BLaER1 treated with 17β-estradiol and CSF1 and Interleukin-3, amounts not matched to agents 10 nM and 100 nM (cell line): ENCODE measurements around the gene SLCO4A1.
A peak's percentile ranks its signal among the peaks of the same experiment; 100 is the strongest.
"Not testable (repeated sequence)": the region's sequence is repeated elsewhere in the genome, so short reads cannot be mapped to it uniquely, and the experiment has no call there.

Source experiments
- H3K27ac ChIP-seq, 11 experiments: shearing (Covaris generic); formaldehyde crosslinking; 2 replicates each; pipeline ENCODE4 v1.8.1; 2022
- H3K27me3 ChIP-seq, 11 experiments: shearing (Covaris generic); formaldehyde crosslinking; 2 replicates each; pipeline ENCODE4 v1.8.1; 2022
- H3K36me3 ChIP-seq, 11 experiments: shearing (Covaris generic); formaldehyde crosslinking; 2 replicates each; pipeline ENCODE4 v1.8.1; 2022
- H3K4me1 ChIP-seq, 10 experiments: shearing (Covaris generic); formaldehyde crosslinking; 2 replicates each; pipeline ENCODE4 v1.8.1; 2022
- H3K4me2 ChIP-seq, 11 experiments: shearing (Covaris generic); formaldehyde crosslinking; 2 replicates each; pipeline ENCODE4 v1.8.1; 2022
- H3K4me3 ChIP-seq, 10 experiments: shearing (Covaris generic); formaldehyde crosslinking; 2 replicates each; pipeline ENCODE4 v1.8.1; 2022
- H3K9ac ChIP-seq, 11 experiments: shearing (Covaris generic); formaldehyde crosslinking; 2 replicates each; pipeline ENCODE4 v1.8.1; 2022
- H3K9me3 ChIP-seq, 11 experiments: shearing (Covaris generic); formaldehyde crosslinking; replicated peaks in 1 of 11; 2 replicates each; pipeline ENCODE4 v1.8.1; 2022
- H4K20me1 ChIP-seq, 11 experiments: shearing (Covaris generic); formaldehyde crosslinking; 2 replicates each; pipeline ENCODE4 v1.8.1; 2022
- Cebpa-rat ChIP-seq, 11 experiments: shearing (Covaris generic); IDR thresholded peaks; 2 replicates each; pipeline ENCODE4 v1.8.1; 2022

The SLCO4A1 gene

GRCh38 chr20:62623488-62624324 lies 18.6 kb upstream of the SLCO4A1 start:
- H3K9me3 ChIP-seq, result peaks cover 0 to 5% (median 0%) of the 10 kb centered on the region in 11 experiments; a peak in 4 of 22 replicates
- no peaks in the 10 kb centered on the region for H3K36me3 ChIP-seq
- no peaks in the 10 kb centered on the region for H3K27me3 ChIP-seq
- peak overlapping the region; percentile 56 to 95 (median 80) for H3K27ac ChIP-seq
- H3K9ac ChIP-seq, result peak overlapping the region; percentile 57 to 81 (median 72)
- H3K4me1 ChIP-seq, result peaks cover 87 to 98% (median 94%) of the 10 kb centered on the region in 10 experiments
- no peak for TF ChIP-seq Cebpa-rat (IDR thresholded peaks at IDR 0.05)
- H3K4me3 ChIP-seq, result peak overlapping the region; percentile 31 to 52 (median 38); a peak in 17 of 20 replicates
- H3K4me2 ChIP-seq, result peak overlapping the region; percentile 91 to 99 (median 95)
- no peaks in the 10 kb centered on the region for H4K20me1 ChIP-seq

DNA sequence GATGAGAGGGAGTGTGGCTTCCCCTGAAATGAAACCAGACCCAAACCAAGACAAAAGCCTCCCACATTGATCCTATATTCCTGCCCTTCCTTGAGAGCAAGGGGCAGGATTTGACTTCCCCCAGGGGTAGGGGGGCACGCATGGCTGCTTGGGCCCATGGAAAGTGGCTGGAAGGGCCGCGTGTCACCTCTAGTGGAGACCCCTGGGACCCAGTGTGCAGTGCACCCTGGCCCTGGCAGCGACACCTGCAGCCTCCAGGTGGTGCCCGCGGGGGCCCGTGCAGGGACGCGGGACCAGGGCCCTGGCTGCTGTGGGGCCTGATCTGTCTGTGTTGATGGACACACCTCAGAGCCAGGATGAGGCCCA lies 18.0 kb upstream of the SLCO4A1 start:
- TF ChIP-seq Cebpa-rat (IDR thresholded peaks at IDR 0.05), result 0 out of 22 replicates have a peak, but pooled peaks of 1 of the 11 experiments have one; percentile 8
- Histone ChIP-seq H3K4me1 (peaks cover 87 to 98% (median 94%) of the 10 kb centered on the region in 10 experiments), H3K9ac (peak overlapping the region; percentile 55 to 81 (median 72); a peak in 20 of 22 replicates), H3K4me3 (peak overlapping the region; percentile 10 to 52 (median 38); a peak in 15 of 20 replicates), H3K4me2 (peak overlapping the region; percentile 91 to 99 (median 95)), H3K27ac (peak overlapping the region; percentile 6 to 95 (median 80); a peak in 20 of 22 replicates), H3K27me3 (no peaks in the 10 kb centered on the region), H3K36me3 (no peaks in the 10 kb centered on the region), H4K20me1 (no peaks in the 10 kb centered on the region), H3K9me3 (peaks cover 0 to 5% (median 0%) of the 10 kb centered on the region in 11 experiments; a peak in 4 of 22 replicates)

DNA sequence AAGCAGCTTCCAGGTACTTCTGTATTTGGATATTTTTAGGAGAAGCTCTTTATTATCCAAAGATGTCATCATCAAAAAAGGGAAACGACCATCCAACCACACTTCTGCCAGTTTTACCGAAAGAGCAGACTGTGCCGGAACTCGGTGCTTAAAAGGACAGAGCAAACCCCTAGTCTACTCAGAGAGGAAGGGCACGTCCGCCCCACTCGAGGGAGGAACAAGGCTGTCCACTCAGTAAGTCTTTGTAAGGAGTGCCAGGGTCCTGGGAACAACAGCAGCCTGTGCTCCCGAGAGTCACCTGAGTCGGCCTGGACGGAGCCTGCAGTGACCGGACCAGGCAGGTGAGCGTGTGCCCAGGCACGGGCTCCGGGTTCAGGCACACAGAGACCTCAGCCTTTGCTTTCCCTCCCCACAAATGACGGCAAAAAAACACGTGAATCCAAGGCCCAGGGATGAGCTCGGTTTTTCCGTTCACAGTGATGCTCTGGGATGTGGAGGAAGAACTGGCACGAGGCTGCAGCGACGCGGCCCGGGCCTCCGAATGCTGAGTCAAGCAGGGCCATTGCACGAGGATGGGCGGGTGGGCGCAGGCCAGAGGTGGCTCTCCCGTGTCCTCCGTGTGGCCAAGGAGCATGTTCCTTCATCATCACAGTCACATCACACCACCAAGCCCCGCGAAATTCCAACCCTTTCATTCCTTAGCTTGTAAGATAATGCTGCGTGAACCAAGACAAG lies 17.4 kb upstream of the SLCO4A1 start:
- no peaks in the 10 kb centered on the region for H3K27me3 ChIP-seq
- no peaks in the 10 kb centered on the region for H3K36me3 ChIP-seq
- H3K4me1 ChIP-seq, result peaks cover 90 to 98% (median 94%) of the 10 kb centered on the region in 10 experiments
- no peaks in the 10 kb centered on the region for H4K20me1 ChIP-seq
- H3K4me2 ChIP-seq, result peak overlapping the region; percentile 91 to 99 (median 95)
- H3K27ac ChIP-seq, result peak overlapping the region in 10 of 11 experiments; percentile 6 to 95 (median 82); a peak in 18 of 22 replicates
- peak overlapping the region in 6 of 10 experiments; percentile 12 to 52 (median 42); a peak in 8 of 20 replicates for H3K4me3 ChIP-seq
- H3K9me3 ChIP-seq, result peaks cover 0 to 5% (median 0%) of the 10 kb centered on the region in 11 experiments; a peak in 4 of 22 replicates
- no peak for TF ChIP-seq Cebpa-rat (IDR thresholded peaks at IDR 0.05)
- H3K9ac ChIP-seq, result peak overlapping the region in 10 of 11 experiments; percentile 55 to 81 (median 72); a peak in 17 of 22 replicates

DNA sequence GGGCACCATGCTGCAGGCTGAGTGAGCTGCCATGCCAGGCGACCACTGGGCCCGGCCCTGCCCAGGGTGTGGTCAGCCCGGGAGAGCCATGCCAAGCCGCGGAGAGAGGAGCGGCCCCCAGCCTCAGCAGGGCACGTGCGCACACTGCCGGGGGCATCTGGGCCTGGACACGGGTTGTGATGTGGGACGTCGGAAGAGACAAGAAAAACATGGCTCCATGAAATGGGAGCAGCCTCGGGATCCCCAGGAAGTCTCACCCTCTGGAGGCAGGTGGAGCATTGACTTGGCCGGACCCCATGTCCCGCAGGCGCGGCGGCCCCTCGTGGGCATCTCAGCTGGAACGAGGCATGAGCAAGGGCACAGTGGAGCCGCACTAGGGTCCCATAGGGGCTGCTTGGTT lies 16.8 kb upstream of the SLCO4A1 start:
- TF ChIP-seq Cebpa-rat (IDR thresholded peaks at IDR 0.05), result no peak
- Histone ChIP-seq H4K20me1 (no peaks in the 10 kb centered on the region), H3K27me3 (no peaks in the 10 kb centered on the region), H3K9me3 (peaks cover 0 to 5% (median 0%) of the 10 kb centered on the region in 11 experiments; a peak in 4 of 22 replicates), H3K4me3 (peak overlapping the region in 1 of 10 experiments; percentile 12; a peak in 1 of 20 replicates), H3K4me2 (peak overlapping the region; percentile 91 to 99 (median 95)), H3K27ac (peak overlapping the region in 7 of 11 experiments; percentile 6 to 95 (median 87); a peak in 11 of 22 replicates), H3K9ac (peak overlapping the region in 3 of 11 experiments; percentile 41 to 80 (median 75); a peak in 3 of 22 replicates), H3K36me3 (no peaks in the 10 kb centered on the region), H3K4me1 (peaks cover 95 to 98% (median 96%) of the 10 kb centered on the region in 10 experiments)

DNA sequence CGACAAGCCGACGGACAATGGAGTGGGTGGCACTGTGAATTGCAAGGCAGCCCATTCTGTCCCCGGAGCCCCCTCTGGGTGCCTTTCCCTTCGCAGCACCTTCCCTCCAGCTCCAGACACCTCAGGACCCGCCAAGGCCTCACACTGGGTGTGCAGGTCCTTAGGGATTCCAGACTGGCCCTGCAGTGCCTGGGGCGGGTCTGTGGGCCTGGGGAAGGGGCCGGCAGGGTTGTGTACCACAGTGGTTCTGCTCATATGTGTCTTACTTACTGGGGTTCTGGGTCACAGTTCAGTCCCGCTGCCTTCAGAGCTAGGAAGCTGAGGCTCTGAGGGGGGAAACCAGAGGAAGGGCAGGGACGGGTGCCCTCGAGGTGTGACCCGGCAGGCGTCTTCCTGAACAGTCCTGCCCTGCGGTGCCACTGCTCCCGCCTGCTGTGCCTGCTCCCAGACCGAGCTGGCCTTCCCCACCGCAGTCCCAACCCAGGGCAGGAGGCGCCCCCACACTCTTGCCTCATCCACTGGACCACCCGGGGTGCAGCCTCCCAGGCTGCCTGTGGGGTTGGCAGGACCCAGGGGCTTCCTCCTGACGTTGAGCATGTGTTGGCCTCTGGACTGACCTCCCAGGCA lies 16.3 kb upstream of the SLCO4A1 start:
- H3K27me3 ChIP-seq, result no peaks in the 10 kb centered on the region
- peaks cover 97 to 100% (median 99%) of the 10 kb centered on the region in 10 experiments for H3K4me1 ChIP-seq
- TF ChIP-seq Cebpa-rat (IDR thresholded peaks at IDR 0.05), result no peak
- peaks cover 0 to 5% (median 0%) of the 10 kb centered on the region in 11 experiments; a peak in 4 of 22 replicates for H3K9me3 ChIP-seq
- peak overlapping the region in 8 of 11 experiments; percentile 1 to 95 (median 55); a peak in 11 of 22 replicates for H3K27ac ChIP-seq
- no peaks in the 10 kb centered on the region for H4K20me1 ChIP-seq
- H3K4me3 ChIP-seq, result no peak overlapping the region
- H3K36me3 ChIP-seq, result no peaks in the 10 kb centered on the region
- peak overlapping the region; percentile 91 to 99 (median 95) for H3K4me2 ChIP-seq
- peak overlapping the region in 2 of 11 experiments; percentile 30 to 41; a peak in 4 of 22 replicates for H3K9ac ChIP-seq

DNA sequence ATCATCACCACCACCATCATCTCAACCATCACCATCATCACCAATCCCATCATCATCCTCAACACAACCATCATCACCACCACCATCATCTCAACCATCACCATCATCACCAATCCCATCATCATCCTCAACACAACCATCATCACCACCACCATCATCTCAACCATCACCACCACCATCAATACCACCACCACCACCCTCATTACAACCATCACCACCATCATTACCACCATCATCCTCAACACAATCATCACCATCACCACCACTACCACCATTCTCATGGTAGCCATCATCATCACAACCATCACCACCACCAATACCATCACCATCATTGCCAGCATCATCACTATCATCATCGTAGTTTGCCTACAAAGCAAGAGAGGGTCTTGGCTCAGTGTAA lies 14.9 kb upstream of the SLCO4A1 start:
- peak overlapping the region; percentile 63 to 93 (median 83); a peak in 20 of 22 replicates for H3K27ac ChIP-seq
- peaks cover 98 to 100% (median 100%) of the 10 kb centered on the region in 10 experiments for H3K4me1 ChIP-seq
- H3K4me2 ChIP-seq, result peak overlapping the region; percentile 79 to 99 (median 94)
- not testable (repeated sequence) for H4K20me1 ChIP-seq, H3K27me3 ChIP-seq, H3K36me3 ChIP-seq, H3K9me3 ChIP-seq
- H3K9ac ChIP-seq, result peak overlapping the region in 1 of 11 experiments; percentile 61; a peak in 4 of 22 replicates
- peak overlapping the region in 2 of 10 experiments; percentile 0 to 57; a peak in 2 of 20 replicates for H3K4me3 ChIP-seq

- peak overlapping the region; percentile 63 to 93 (median 83) for H3K27ac ChIP-seq
- H3K4me1 ChIP-seq, result peaks cover 98 to 100% (median 100%) of the 10 kb centered on the region in 10 experiments
- H4K20me1 ChIP-seq, result no peaks in the 10 kb centered on the region
- peaks cover 0 to 5% (median 0%) of the 10 kb centered on the region in 11 experiments; a peak in 4 of 22 replicates for H3K9me3 ChIP-seq
- H3K9ac ChIP-seq, result peak overlapping the region; percentile 44 to 78 (median 66); a peak in 21 of 22 replicates
- H3K27me3 ChIP-seq, result no peaks in the 10 kb centered on the region
- no peak for TF ChIP-seq Cebpa-rat (IDR thresholded peaks at IDR 0.05)
- peak overlapping the region in 6 of 10 experiments; percentile 8 to 57 (median 26); a peak in 4 of 20 replicates for H3K4me3 ChIP-seq
- no peaks in the 10 kb centered on the region for H3K36me3 ChIP-seq
- peak overlapping the region; percentile 79 to 99 (median 94) for H3K4me2 ChIP-seq
Measured at GRCh38 chr20:62627901-62628612, 14.2 kb upstream of the SLCO4A1 start.
